HG03378 (cell line): Measurements from ENCODE around the gene EPS8L2.

Source experiments
- ATAC-seq: cut with Tn5 transposase; IDR thresholded peaks from one replicate; pipeline ENCODE4 v1.9.1; 2021; ENCODE audit warnings: mild to moderate bottlenecking, moderate library complexity; ENCODE audit not compliant: unreplicated experiment

EPS8L2 gene

DNA sequence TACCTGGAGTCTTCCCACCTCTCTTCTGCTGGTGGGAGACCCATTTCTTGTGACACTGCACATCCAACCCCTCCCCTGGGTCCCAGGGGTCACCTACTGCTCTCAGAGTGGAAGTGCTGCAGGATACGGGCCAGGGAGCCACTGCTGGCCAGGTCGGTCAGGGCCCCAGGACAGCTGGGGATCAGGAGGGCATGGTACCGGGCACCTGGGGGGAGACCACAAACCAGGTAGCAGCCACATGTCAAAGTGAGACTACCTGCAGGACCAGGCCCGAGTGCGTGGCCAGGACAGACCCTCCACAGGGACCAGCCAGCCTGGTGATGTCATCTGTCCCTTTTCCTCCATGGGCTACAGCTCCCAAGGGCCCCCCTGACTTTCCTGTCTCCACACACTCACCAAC, 67.4 kb downstream of the EPS8L2 start:
- no peak for ATAC-seq

DNA sequence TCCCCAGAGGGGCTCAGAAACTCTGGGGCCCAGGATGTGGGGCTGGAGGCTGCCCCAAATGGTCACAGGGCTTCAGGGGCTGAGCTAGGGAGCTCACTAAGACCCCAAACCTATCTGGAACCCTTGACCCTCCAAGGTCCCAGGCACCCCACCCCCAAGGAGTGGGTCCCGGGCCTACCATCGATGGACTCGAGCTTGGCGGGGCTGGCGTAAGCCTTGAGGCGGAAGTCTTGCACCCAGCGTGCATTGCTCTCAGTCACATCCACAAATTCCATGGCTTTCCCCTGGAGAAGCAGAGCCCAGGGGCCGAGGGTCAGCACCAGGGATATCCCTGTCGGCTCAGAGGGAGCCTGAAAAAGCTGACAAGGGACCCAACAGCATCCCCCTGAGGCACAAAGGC, 67.8 kb downstream of the EPS8L2 start:
- no peak for ATAC-seq

DNA sequence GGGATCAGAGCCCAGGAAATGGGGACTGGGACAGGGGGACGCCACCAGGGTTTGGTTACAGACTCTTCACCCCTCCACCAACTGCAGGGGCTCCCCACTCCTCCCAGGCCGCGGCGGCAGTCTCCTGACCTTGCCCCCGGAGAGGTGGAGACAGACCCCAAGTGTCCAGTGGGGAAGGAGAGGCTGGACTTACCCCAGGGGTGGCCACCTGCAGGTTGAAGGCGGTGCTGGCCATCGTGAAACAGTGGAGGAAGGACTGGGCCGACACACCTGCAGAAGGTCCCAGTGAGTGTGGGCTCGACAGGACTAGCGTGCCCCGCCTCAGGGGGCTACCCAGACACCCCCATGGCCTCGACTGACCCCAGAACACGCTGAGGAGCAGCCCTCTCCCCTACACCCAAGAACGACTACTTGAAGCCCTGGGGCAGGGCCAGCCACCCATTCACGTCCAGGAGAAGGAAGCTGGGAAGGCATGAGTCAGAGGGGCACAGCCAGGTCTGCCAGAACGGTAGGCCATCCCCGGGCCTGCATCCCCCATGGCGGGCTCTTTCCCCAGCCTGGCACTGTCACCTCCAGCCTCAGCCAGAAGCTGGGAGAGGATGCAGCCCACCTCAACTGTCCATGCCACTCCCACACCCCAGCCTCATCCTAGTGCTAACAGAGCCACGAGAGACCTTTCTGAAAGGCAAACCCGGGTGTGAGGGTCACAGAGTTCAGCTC, 69.0 kb downstream of the EPS8L2 start:
- no peak for ATAC-seq

GRCh38 chr11:776263-776560, 70.2 kb downstream of the EPS8L2 start:
- ATAC-seq = no peak

DNA sequence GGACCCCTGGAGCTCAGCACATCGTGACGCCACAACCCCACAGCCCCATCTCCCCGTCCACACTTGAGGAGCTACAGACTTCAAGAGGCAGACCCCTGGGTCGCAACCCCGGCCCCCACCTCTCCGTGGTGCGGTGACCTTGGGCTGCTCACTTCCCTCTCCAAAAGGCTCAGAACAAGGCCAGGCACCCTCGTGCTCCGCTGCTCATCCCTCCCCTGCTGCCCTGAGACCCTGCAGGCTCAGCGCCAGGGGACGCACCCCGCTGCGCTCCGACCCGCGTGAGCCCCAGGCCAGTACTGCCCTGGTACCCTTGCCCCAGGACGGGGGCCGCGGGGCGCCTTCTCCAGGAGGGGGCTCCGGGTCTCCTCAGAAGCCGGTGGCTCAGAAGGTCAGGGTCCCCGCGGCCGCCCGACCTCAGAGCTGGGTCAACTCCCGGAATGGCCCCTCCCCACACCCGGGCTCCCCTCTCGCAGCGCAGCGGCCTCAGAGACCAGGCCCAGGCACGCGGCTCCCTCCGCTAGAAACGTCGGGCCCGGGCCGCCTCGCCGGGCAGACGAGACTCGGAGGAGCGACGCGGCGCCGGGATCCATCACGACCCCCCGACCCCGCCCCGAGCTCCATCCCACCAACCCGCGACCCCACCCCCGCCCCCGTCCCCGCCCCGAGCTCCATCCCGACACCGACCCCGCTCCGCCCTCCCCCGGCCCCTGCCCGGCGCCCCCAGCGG, 70.7 kb downstream of the EPS8L2 start:
- peak; percentile 7 for ATAC-seq
